Rectal smooth muscle tissue (tissue), 1 donor: ENCODE results near the gene HACD2.
A peak's percentile ranks its signal among the peaks of the same experiment; 100 is the strongest.

Experiments
- H3K27ac ChIP-seq: one replicate; pipeline ENCODE4 v1.7.0; 2013; ENCODE audit warnings: low read depth, low read length, inconsistent platforms
- H3K27me3 ChIP-seq: one replicate; pipeline ENCODE4 v1.7.0; 2013; ENCODE audit warnings: low read length; ENCODE audit not compliant: control insufficient read depth, insufficient read depth
- H3K36me3 ChIP-seq: one replicate; pipeline ENCODE4 v1.7.0; 2013; ENCODE audit warnings: low read length; ENCODE audit not compliant: control insufficient read depth, insufficient read depth
- H3K4me1 ChIP-seq: one replicate; pipeline ENCODE4 v1.7.0; 2013; ENCODE audit warnings: low read length; ENCODE audit not compliant: control insufficient read depth, insufficient read depth
- H3K4me3 ChIP-seq: one replicate; pipeline ENCODE4 v1.7.0; 2013; ENCODE audit warnings: low read length
- H3K9ac ChIP-seq: one replicate; pipeline ENCODE4 v1.7.0; 2013; ENCODE audit warnings: low read length

HACD2 gene

DNA sequence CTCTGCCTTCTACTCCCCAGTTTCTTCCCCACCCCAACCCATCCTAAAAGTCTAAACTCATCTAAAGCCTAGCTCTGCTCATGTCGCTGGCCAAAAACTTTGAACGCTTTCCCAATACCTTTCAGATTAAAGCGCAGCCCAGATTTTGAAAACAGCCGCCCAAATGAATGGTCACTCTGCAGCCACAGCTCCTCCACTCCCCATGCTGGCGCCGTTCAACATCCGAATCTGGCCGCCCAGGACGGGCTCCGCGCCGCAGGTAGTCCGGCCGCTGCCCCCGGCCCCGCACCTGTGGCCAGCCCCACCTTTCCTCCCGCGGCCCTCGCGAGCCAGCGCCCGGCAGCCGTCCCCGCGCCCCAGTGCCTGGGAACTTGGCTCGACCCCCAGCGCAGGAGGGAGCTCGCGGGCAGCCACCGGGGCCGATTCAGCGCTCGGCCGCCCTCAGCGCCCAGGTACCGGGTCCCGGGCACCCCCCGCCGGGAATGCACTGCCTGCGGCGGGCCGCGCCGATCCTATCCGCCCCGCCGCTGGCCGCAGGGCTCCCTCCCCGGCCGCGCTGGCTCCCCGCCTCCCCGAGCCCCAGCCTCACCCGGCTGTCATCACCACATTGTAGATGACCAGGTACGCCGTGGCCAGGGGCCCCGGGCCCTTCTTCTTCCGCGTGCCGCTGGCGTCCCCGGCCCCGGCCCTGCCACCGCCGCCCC lies 417 bp downstream of the HACD2 start:
- no peaks in the 10 kb centered on the region for H3K27me3 ChIP-seq
- peak overlapping the region; percentile 36 for H3K9ac ChIP-seq
- H3K4me1 ChIP-seq, result peaks cover 8% of the 10 kb centered on the region
- H3K4me3 ChIP-seq, result peak overlapping the region; percentile 97
- H3K36me3 ChIP-seq, result no peaks in the 10 kb centered on the region
- H3K27ac ChIP-seq, result peak overlapping the region; percentile 89

DNA sequence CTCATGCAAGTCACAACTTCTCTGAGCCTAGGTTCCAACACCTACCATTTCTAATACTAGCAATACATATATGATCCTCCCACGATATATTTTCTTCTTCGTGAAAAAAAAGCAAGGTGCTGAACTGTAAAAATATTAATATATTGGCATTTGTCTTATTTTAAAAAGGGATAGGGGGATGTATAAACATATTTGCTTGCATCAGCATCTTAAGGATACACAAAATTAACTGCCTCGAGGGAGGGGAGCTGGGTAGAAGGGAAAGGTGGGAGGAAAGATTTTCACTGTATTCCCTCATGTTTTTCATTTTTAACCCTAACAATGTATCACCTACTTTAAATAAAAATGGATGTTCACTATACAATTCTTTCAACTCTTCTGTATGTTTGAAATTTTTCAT lies 1.3 kb downstream of the HACD2 start:
- peaks cover 2% of the 10 kb centered on the region for H3K36me3 ChIP-seq
- no peak overlapping the region for H3K27ac ChIP-seq
- peaks cover 8% of the 10 kb centered on the region for H3K4me1 ChIP-seq
- H3K27me3 ChIP-seq, result no peaks in the 10 kb centered on the region
- no peak overlapping the region for H3K9ac ChIP-seq
- no peak overlapping the region for H3K4me3 ChIP-seq

DNA sequence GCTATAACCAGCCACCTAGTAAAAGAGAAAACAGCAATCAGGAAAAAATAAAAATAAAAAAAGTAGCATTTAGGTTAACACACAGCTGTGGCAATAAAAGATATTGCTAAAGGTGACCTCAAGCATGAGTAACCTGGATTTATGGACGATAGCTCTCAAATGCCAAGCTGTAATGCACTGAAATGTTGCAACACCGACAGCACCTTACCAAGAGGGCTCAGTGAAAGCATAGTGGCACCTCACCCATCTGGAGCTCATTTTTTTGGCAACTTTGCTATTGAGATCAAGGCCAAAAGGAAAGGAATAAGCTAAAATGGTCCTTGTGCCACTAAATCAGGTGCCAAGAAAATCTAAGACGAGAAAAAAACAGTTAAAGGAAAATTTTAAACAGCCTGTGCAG lies 2.5 kb downstream of the HACD2 start:
- Histone ChIP-seq H3K9ac (no peak overlapping the region), H3K27ac (no peak overlapping the region), H3K4me3 (no peak overlapping the region)

DNA sequence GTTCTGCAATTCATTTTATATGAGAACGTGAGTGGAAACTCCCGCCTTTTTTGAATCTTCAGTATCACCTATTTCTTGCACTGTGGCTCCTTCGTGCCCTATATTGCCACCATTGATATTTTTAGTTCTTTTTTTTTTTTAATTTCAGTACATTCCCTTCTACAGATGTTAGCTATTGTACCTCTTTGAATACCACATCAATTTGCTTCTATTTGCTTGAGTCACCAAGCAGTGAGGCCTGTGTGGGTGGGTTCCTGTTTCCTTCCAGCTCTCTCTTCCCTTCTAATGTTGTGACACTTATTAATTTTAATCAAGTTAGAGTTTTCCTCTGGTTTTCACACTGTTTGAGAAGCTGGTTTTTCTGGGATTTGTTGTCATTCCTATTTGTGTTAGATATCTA lies 8.7 kb downstream of the HACD2 start:
- H3K27me3 ChIP-seq, result no peaks in the 10 kb centered on the region
- no peak overlapping the region for H3K4me3 ChIP-seq
- no peak overlapping the region for H3K9ac ChIP-seq
- H3K27ac ChIP-seq, result no peak overlapping the region
- no peaks in the 10 kb centered on the region for H3K4me1 ChIP-seq
- H3K36me3 ChIP-seq, result peaks cover 2% of the 10 kb centered on the region

More for the DNA sequence above, 2.5 kb downstream of the HACD2 start:
- H3K27me3 ChIP-seq, result no peaks in the 10 kb centered on the region
- H3K4me1 ChIP-seq, result peaks cover 8% of the 10 kb centered on the region
- peaks cover 2% of the 10 kb centered on the region for H3K36me3 ChIP-seq

DNA sequence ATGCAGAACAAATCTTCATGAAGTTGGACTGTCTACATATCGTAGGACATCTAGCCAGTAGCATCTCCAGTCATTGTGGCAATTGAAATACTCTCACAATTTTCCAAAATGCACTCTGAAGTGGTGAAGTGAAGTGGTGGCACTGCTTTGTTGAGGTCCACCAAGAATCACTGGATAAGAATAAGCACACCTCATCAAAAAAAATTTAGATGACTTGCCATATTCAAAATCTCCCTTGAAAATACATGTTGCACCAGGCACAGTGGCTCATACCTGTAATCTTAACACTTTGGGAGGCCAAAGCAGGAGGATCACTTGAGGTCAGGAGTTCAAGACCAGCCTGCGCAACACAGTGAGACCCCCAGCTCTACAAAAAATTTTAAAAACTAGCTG lies 12.9 kb downstream of the HACD2 start:
- Histone ChIP-seq H3K27ac (no peak overlapping the region), H3K4me3 (no peak overlapping the region), H3K36me3 (no peaks in the 10 kb centered on the region), H3K27me3 (no peaks in the 10 kb centered on the region), H3K9ac (no peak overlapping the region), H3K4me1 (no peaks in the 10 kb centered on the region)

DNA sequence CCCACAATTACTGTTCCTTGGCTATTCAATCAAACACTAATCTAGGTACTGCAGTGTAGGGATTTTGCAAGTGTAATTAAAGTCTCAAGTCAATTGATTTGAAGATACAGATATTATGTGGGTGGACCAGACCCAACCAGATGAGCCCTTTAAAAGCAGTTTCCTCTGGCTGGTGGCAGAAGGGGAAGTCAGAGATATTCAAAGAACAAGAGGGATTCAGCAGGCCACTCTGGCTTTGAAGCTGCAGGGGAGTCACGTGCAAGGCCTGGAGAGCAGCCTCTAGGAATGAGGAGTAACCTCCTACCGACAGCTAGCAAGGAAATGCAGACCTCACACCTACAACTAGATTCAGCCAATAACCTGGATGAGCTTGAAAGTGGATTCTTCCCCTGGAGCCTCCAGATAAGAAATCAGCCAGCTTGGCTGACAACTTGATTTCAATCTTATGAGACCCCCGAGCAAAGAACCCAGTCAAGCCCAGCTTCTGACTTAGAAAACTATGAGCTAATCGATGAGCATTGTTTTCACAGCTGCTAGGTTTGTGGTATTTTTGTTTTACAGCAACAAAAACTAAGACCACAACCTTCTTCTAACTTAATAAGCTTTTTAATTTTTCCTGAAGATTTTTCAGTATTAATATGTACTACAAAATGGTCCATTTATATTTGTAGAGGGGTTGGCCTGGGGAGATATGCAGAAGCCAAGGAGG lies 13.4 kb downstream of the HACD2 start:
- Histone ChIP-seq H3K4me1 (no peaks in the 10 kb centered on the region), H3K4me3 (no peak overlapping the region), H3K27ac (no peak overlapping the region), H3K9ac (no peak overlapping the region), H3K36me3 (no peaks in the 10 kb centered on the region), H3K27me3 (no peaks in the 10 kb centered on the region)

DNA sequence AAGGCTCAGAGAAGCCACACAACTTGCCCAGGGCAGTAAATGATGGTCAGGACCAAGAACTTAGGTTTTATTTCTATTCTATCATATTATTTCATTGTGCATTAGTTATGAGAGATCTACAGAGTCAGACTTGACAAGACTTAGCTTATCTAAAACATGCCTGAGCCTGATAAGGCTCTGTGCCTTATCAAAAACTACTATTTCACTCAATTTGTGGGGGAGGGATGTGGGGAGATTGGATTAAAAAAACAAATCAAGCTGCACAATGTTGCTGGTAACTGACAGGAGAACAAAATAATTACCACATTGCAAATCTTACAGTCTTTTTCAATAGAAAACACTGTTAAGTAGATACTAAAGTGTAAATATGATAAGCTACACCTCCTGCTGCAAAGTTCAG lies 16.0 kb downstream of the HACD2 start:
- Histone ChIP-seq H3K27ac (no peak overlapping the region), H3K4me3 (no peak overlapping the region), H3K4me1 (no peaks in the 10 kb centered on the region), H3K36me3 (no peaks in the 10 kb centered on the region), H3K9ac (no peak overlapping the region), H3K27me3 (no peaks in the 10 kb centered on the region)

DNA sequence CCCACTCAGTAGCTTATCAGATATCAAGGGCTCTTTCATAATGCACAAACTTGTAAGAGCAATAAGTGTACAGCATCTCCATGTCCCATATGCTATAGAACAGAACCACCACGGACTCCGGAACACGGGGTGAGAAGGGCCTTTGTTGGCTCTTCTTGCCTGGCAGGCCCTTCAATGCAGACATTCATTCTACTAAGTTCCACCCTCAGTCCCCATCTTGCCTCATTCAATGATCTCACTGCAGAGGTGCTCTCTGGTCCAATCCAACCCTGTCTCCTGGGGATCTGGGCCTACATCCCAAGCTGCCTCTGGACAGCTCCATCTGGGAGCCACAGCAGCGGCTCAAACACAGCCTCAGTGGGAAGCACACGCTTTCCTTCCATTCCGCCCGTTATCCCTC lies 16.8 kb downstream of the HACD2 start:
- Histone ChIP-seq H3K36me3 (no peaks in the 10 kb centered on the region), H3K4me1 (no peaks in the 10 kb centered on the region), H3K9ac (no peak overlapping the region), H3K4me3 (no peak overlapping the region), H3K27me3 (no peaks in the 10 kb centered on the region), H3K27ac (no peak overlapping the region)

DNA sequence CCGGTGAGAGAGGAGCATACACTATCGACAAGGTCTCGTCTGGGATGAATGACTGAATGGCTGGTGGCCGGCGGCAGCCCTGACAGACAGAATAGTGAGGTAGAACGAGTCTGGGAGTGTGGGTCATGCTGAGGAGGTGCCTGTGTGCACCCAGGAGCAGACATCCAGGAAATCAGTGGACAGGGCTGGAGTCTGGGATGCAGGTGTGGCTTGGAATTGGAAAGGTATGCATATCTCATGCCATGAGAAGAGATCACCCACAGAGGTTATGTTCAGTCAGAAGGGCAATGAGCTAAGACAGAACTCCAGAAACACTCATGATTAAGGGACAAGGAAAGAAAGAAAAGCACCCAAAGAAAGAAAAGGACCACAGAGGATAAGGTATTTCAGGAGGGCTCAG lies 20.8 kb downstream of the HACD2 start:
- H3K9ac ChIP-seq, result no peak overlapping the region
- no peaks in the 10 kb centered on the region for H3K27me3 ChIP-seq
- no peak overlapping the region for H3K27ac ChIP-seq
- H3K4me1 ChIP-seq, result no peaks in the 10 kb centered on the region
- no peaks in the 10 kb centered on the region for H3K36me3 ChIP-seq
- H3K4me3 ChIP-seq, result no peak overlapping the region

DNA sequence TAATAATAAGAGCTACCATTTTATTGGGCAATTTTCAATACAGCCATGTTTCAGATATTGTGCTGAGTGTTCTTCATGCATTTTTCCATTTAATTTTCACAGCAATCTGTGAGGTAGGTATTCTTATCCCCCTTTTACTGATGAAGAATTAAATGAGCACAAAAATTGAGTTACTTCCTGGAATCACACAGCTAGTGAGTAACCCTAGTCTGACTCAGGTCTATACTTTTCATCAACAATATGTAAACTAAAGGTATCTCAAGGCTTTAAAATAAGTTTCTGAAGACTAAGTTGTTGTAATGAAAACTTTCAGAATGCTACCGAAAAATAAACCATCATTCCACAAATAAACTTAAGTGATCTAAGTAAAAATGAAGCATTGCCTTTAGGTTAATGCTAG lies 22.3 kb downstream of the HACD2 start:
- Histone ChIP-seq H3K27ac (no peak overlapping the region), H3K27me3 (no peaks in the 10 kb centered on the region), H3K4me1 (no peaks in the 10 kb centered on the region), H3K4me3 (no peak overlapping the region), H3K36me3 (no peaks in the 10 kb centered on the region), H3K9ac (no peak overlapping the region)

DNA sequence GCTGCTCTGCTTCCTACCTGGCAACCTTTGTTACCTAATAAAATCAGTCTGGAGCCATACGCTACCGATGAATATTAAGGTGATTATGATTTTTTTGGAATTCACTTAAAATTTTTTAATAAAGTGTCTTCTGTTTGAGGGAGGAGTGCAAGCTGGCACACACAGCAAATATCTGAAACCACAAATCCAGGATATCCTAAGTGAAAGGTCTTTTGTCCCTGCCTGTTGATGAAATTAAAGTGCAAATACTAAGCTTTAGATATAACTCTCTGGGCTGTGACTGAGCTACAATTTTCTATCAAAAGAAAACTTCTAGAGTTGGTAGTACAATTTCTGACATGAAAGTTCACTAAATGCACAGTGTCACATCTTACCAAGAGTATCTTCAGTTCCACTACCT lies 23.7 kb downstream of the HACD2 start:
- H3K36me3 ChIP-seq, result no peaks in the 10 kb centered on the region
- no peaks in the 10 kb centered on the region for H3K4me1 ChIP-seq
- no peak overlapping the region for H3K9ac ChIP-seq
- H3K4me3 ChIP-seq, result no peak overlapping the region
- no peak overlapping the region for H3K27ac ChIP-seq
- no peaks in the 10 kb centered on the region for H3K27me3 ChIP-seq

DNA sequence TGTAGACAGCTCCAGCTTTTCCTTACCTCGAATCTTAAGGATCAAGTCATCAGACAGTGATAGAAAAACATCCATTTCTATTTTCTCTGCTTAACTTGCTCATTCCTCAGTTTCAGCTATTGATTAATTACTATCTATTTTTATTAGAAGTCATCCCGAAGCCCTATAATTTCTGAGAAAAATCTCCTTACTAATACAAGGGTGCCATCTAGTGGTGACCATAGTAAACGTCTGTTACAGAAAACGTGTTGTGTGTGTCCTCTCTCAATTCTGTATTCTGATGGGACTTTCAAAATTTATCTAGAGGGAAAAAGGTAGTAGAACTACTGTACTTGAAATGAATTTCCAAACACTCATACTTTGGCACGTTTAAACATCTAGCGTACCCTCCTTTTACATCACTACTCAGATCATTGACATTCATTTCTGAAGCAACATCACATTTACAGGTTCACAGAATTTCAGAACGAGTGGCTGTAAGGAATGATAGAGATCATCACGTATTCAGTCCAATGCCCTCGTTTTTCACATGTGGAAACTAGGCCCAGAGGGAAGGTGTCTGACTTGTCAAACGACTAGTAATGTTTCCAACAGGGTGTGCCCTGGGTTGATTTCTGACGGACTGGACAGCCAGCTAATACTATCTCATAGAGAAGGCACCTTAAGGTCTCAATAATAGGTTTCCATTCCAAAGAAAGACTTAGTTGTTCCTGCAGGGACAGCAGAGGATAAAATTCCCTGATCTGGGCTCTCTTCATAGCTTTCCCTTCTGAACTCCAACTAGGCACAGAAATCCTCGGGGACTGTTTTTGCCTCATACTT lies 25.6 kb downstream of the HACD2 start:
- Histone ChIP-seq H3K9ac (no peak overlapping the region), H3K4me1 (no peaks in the 10 kb centered on the region), H3K27me3 (no peaks in the 10 kb centered on the region), H3K4me3 (no peak overlapping the region), H3K27ac (no peak overlapping the region), H3K36me3 (no peaks in the 10 kb centered on the region)
